GM10248 (cell line): ENCODE data around the gene DYNC1LI1.

Source experiments
- CTCF ChIA-PET: fragments of 300-600 bp; sonication (Branson Sonifier 250); formaldehyde crosslinking; extraction: SDS; loops from one replicate; lab custom pipeline; 2021; ENCODE audit warnings: antibody characterized with exemption; lab: Yijun Ruan, JAX
- POLR2A ChIA-PET: fragments of 350-650 bp; sonication (Branson Sonifier 250); formaldehyde crosslinking; extraction: SDS; loops from one replicate; lab custom pipeline; 2020; ENCODE audit warnings: antibody characterized with exemption; lab: Yijun Ruan, JAX
- DNase-seq: peaks from one replicate; pipeline ENCODE4 v3.0.0; 2012; ENCODE audit errors: extremely low spot score
- CTCF ChIP-seq: IDR thresholded peaks from 2 replicates; pipeline ENCODE4 v1.5.1; 2012; ENCODE audit warnings: mild to moderate bottlenecking, low read depth; ENCODE audit errors: extremely low read depth, missing control alignments, control extremely low read depth

Gene DYNC1LI1

GRCh38 chr3:32487781-32488473 lies 82.7 kb downstream of the DYNC1LI1 start:
- no peak for TF ChIP-seq CTCF
- POLR2A ChIA-PET, result no interaction called here
- CTCF ChIA-PET, result interaction anchor here (1.0 to 7.0 kb wide), 4 partner anchors 11 to 22 kb away, joined by 3 to 62 read pairs (median 3); no protein-coding TSS in a partner anchor
- DNase-seq, result no peak

GRCh38 chr3:32484436-32484835 lies 86.2 kb downstream of the DYNC1LI1 start:
- DNase-seq, result no peak
- CTCF ChIA-PET, result interaction anchor here (1.0 to 5.3 kb wide), 4 partner anchors 15 to 134 kb away, joined by 3 to 54 read pairs (median 3); no protein-coding TSS in a partner anchor
- no peak for TF ChIP-seq CTCF
- POLR2A ChIA-PET, result no interaction called here

- no peak for DNase-seq
- TF ChIP-seq CTCF, result no peak
- ChIA-PET POLR2A (no interaction called here), CTCF (interaction anchor here (1.0 to 5.3 kb wide), 4 partner anchors 15 to 134 kb away, joined by 3 to 54 read pairs (median 4); no protein-coding TSS in a partner anchor)
Measured at GRCh38 chr3:32483772-32484171, 86.9 kb downstream of the DYNC1LI1 start.

- POLR2A ChIA-PET, result no interaction called here
- TF ChIP-seq CTCF, result no peak
- no peak for DNase-seq
- CTCF ChIA-PET, result interaction anchor here (1.3 to 5.3 kb wide), 4 partner anchors 9 to 16 kb away, joined by 4 to 54 read pairs (median 6); no protein-coding TSS in a partner anchor
Measured at GRCh38 chr3:32482693-32483092, 88.0 kb downstream of the DYNC1LI1 start.

GRCh38 chr3:32481791-32482631 lies 88.6 kb downstream of the DYNC1LI1 start:
- ChIA-PET CTCF (interaction anchor here (1.3 to 5.3 kb wide), 4 partner anchors 8 to 16 kb away, joined by 4 to 54 read pairs (median 6); no protein-coding TSS in a partner anchor), POLR2A (no interaction called here)
- no peak for DNase-seq
- no peak for TF ChIP-seq CTCF

GRCh38 chr3:32480604-32481003 lies 90.1 kb downstream of the DYNC1LI1 start:
- no peak for TF ChIP-seq CTCF
- CTCF ChIA-PET, result interaction anchor here (1.7 kb wide), 1 partner anchor 13 kb away, joined by 8 read pairs; no protein-coding TSS in a partner anchor
- no peak for DNase-seq
- POLR2A ChIA-PET, result interaction anchor here (0.6 kb wide), 1 partner anchor 200 kb away, joined by 7 read pairs; no protein-coding TSS in a partner anchor
